H9 (cell line): ENCODE results near the gene LSM2. TPM values are rescaled to one million over a fixed set of nuclear protein-coding genes. Genes with fewer than 3 reads are reported as not detected.

Experiments
- DNase-seq: peaks from one replicate; pipeline ENCODE4 v3.0.0-alpha.2; 2017
- H2AFZ ChIP-seq: one replicate; pipeline ENCODE4 v1.6.1; 2013; ENCODE audit warnings: mild to moderate bottlenecking, low read length, control low read depth, moderate library complexity
- H2AK5ac ChIP-seq: 2 replicates; pipeline ENCODE4 v1.6.1; 2013; ENCODE audit warnings: low read length, control low read depth, mixed read lengths; ENCODE audit not compliant: insufficient read length
- H2BK120ac ChIP-seq: one replicate; pipeline ENCODE4 v1.6.1; 2013; ENCODE audit warnings: low read depth, mild to moderate bottlenecking, low read length, control low read depth, inconsistent platforms; ENCODE audit not compliant: poor library complexity, severe bottlenecking
- H2BK12ac ChIP-seq: 2 replicates; pipeline ENCODE4 v1.6.1; 2013; ENCODE audit warnings: low read length, control low read depth, mixed read lengths, low read depth; ENCODE audit not compliant: insufficient read length
- H2BK15ac ChIP-seq: 2 replicates; pipeline ENCODE4 v1.6.1; 2013; ENCODE audit warnings: low read depth, low read length, control low read depth
- H2BK20ac ChIP-seq: one replicate; pipeline ENCODE4 v1.6.1; 2013; ENCODE audit warnings: low read depth, mild to moderate bottlenecking, low read length, control low read depth, inconsistent platforms; ENCODE audit not compliant: poor library complexity, severe bottlenecking
- H2BK5ac ChIP-seq: 2 replicates; pipeline ENCODE4 v1.6.1; 2013; ENCODE audit warnings: low read length, control low read depth, mixed read lengths; ENCODE audit not compliant: insufficient read length
- H3K14ac ChIP-seq: 2 replicates; pipeline ENCODE4 v1.6.1; 2013; ENCODE audit warnings: low read length, control low read depth; ENCODE audit not compliant: insufficient read depth
- H3K18ac ChIP-seq: 2 replicates; pipeline ENCODE4 v1.6.1; 2013; ENCODE audit warnings: low read depth, mild to moderate bottlenecking, mixed read lengths, low read length, control low read depth; ENCODE audit not compliant: insufficient read length
- H3K23ac ChIP-seq: 2 replicates; pipeline ENCODE4 v1.6.1; 2013; ENCODE audit warnings: low read length, control low read depth, mixed read lengths, low read depth; ENCODE audit not compliant: insufficient read length
- H3K23me2 ChIP-seq: 2 replicates; pipeline ENCODE4 v1.6.1; 2013; ENCODE audit warnings: low read depth, mild to moderate bottlenecking, mixed read lengths, low read length, control low read depth; ENCODE audit not compliant: insufficient read length, poor library complexity, severe bottlenecking
- H3K27ac ChIP-seq: 2 replicates; pipeline ENCODE4 v1.5.1; 2013; ENCODE audit warnings: low read length, control low read depth, mixed read lengths, low read depth; ENCODE audit not compliant: insufficient read length
- H3K27me3 ChIP-seq: 2 replicates; pipeline ENCODE4 v1.6.1; 2013; ENCODE audit warnings: low read length, control low read depth, inconsistent platforms; ENCODE audit not compliant: insufficient read depth
- H3K4ac ChIP-seq: 2 replicates; pipeline ENCODE4 v1.6.1; 2013; ENCODE audit warnings: low read depth, mild to moderate bottlenecking, control low read depth, inconsistent platforms, low read length, moderate library complexity
- H3K4me1 ChIP-seq: 2 replicates; pipeline ENCODE4 v1.6.1; 2013; ENCODE audit warnings: low read length, control low read depth, inconsistent platforms; ENCODE audit not compliant: insufficient read depth
- H3K4me2 ChIP-seq: 2 replicates; pipeline ENCODE4 v1.6.1; 2013; ENCODE audit warnings: low read length, control low read depth, mixed read lengths; ENCODE audit not compliant: insufficient read length, insufficient read depth
- H3K56ac ChIP-seq: 2 replicates; pipeline ENCODE4 v1.6.1; 2013; ENCODE audit warnings: low read depth, mild to moderate bottlenecking, mixed read lengths, low read length, control low read depth; ENCODE audit not compliant: insufficient read length
- H3K79me1 ChIP-seq: 2 replicates; pipeline ENCODE4 v1.6.1; 2013; ENCODE audit warnings: low read depth, mild to moderate bottlenecking, moderate library complexity, low read length, control low read depth, inconsistent platforms; ENCODE audit not compliant: insufficient read depth, poor library complexity, severe bottlenecking
- H3K79me2 ChIP-seq: 2 replicates; pipeline ENCODE4 v1.6.1; 2013; ENCODE audit warnings: low read length, control low read depth, inconsistent platforms; ENCODE audit not compliant: insufficient read depth
- H3K9ac ChIP-seq: 2 replicates; pipeline ENCODE4 v1.6.1; 2013; ENCODE audit warnings: low read length, control low read depth, mixed read lengths; ENCODE audit not compliant: insufficient read length; ENCODE audit errors: extremely low read depth
- H3K9me3 ChIP-seq: one replicate; pipeline ENCODE4 v1.6.1; 2013; ENCODE audit warnings: low read depth, low read length, inconsistent platforms; ENCODE audit not compliant: control insufficient read depth
- H3T11ph ChIP-seq: one replicate; pipeline ENCODE4 v1.6.1; 2013; ENCODE audit warnings: mild to moderate bottlenecking, low read length, control low read depth, inconsistent platforms
- H4K20me1 ChIP-seq: one replicate; pipeline ENCODE4 v1.6.1; 2013; ENCODE audit not compliant: control insufficient read depth, insufficient read length, insufficient read depth
- H4K5ac ChIP-seq: 2 replicates; pipeline ENCODE4 v1.6.1; 2013; ENCODE audit warnings: low read depth, mild to moderate bottlenecking, mixed read lengths, low read length, control low read depth; ENCODE audit not compliant: insufficient read length
- H4K8ac ChIP-seq: replicated peaks from 2 replicates; pipeline ENCODE4 v1.6.1; 2013; ENCODE audit warnings: low read length, control low read depth, mixed read lengths, low read depth; ENCODE audit not compliant: insufficient read length
- H4K91ac ChIP-seq: 2 replicates; pipeline ENCODE4 v1.6.1; 2013; ENCODE audit warnings: low read depth, mild to moderate bottlenecking, moderate library complexity, mixed read lengths, low read length, control low read depth; ENCODE audit not compliant: insufficient read length
- H3K27ac Mint-ChIP-seq, 3 experiments: 2 replicates in 2 of 3; 3 replicates in 1 of 3; pipeline ENCODE4 v1.8.0; 2020 to 2021; ENCODE audit warnings: mixed read lengths in 3 of 3, mild to moderate bottlenecking in 1 of 3, moderate library complexity in 1 of 3
- H3K27me3 Mint-ChIP-seq: 2 replicates; pipeline ENCODE4 v1.8.0; 2021; ENCODE audit warnings: low read depth, mild to moderate bottlenecking, moderate library complexity, mixed read lengths
- H3K36me3 Mint-ChIP-seq, 3 experiments: 2 replicates in 2 of 3; 3 replicates in 1 of 3; pipeline ENCODE4 v1.8.0; 2020 to 2021; ENCODE audit warnings: low read depth in 3 of 3, mixed read lengths in 3 of 3; ENCODE audit not compliant: insufficient read depth in 1 of 3
- H3K4me1 Mint-ChIP-seq, 2 experiments: 2 replicates each; pipeline ENCODE4 v1.8.0; 2020; ENCODE audit warnings: mixed read lengths in 2 of 2
- H3K4me3 Mint-ChIP-seq, 2 experiments: 2 replicates in 1 of 2; 3 replicates in 1 of 2; pipeline ENCODE4 v1.8.0; 2020 to 2021; ENCODE audit warnings: mild to moderate bottlenecking in 2 of 2, mixed read lengths in 2 of 2, moderate library complexity in 1 of 2
- H3K9me3 Mint-ChIP-seq, 2 experiments: 2 replicates in 1 of 2; 3 replicates in 1 of 2; pipeline ENCODE4 v1.8.0; 2020; ENCODE audit warnings: mild to moderate bottlenecking in 2 of 2, mixed read lengths in 2 of 2, moderate library complexity in 1 of 2
- WGBS: extraction: QIAGEN DNeasy Blood & Tissue Kit; methylation state at CpG from one replicate; pipeline ENCODE4 v1.1.7; 2013; ENCODE audit warnings: missing lambda C conversion rate, low lambda C conversion rate, mixed read lengths; ENCODE audit not compliant: insufficient read length; ENCODE audit errors: extremely low coverage; 5-methylcytosine and 5-hydroxymethylcytosine counted together
- total RNA-seq: library from RNA; stranded (reverse); gene quantifications from 2 replicates; pipeline ENCODE4 v1.2.1, GENCODE V29; 2021
- TF ChIP-seq, protein P1 (sequence below): fragments of 200-600 bp; sonication (generic); conservative IDR thresholded peaks from 3 replicates; pipeline ENCODE4 v1.8.0; 2021; ENCODE audit warnings: antibody characterized with exemption, mild to moderate bottlenecking

The LSM2 gene
- total RNA-seq, 1 experiment from 2014 or later: 123 TPM

DNA sequence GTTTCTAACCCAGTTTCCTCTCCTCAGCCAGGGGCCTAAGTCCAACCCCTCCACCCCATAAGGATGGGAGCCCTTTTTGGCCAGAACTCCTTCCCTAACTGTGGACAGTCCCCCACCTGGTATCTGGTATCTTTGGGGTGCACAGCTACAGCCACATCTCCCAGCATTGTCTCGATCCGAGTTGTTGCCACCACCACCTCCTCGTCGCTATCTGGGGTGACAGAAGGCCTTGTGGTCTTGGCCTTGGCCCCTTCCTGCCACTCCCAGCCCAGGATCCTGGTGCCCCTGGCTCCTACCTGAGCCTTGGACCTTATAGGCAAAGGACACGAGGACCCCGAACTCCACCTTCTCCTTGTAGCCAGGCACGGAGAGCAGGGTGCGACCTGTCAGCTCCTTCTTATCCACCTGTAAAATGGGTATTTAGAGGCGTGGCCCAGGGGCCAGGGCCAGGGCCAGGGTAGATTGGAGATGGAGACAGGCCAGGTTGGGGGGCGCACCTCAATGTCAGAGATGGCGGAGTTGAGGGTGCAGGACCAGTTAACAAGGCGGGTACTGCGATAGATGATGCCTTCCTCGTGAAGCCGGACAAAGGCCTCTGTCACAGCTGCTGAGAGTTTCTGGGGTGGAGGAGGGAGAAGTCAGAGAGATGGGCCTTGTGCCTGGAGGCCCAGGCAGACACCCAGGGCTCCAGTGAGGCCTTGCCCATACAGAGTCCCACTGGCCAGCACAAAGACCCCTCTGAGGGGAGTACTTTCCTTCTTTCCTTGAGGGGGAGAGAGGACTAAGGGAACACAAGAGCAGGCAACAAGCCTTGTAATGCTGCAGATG lies 22.5 kb downstream of the LSM2 start:
- Histone ChIP-seq H4K8ac (no peak overlapping the region), H3K4me2 (no peak overlapping the region), H3K23ac (no peak overlapping the region), H2BK12ac (no peak overlapping the region), H4K20me1 (peaks cover 3% of the 10 kb centered on the region), H2AFZ (no peak overlapping the region), H2AK5ac (no peak overlapping the region), H3K14ac (no peak overlapping the region), H3K27me3 (no peaks in the 10 kb centered on the region), H3K4me1 (no peaks in the 10 kb centered on the region), H3K79me1 (no peaks in the 10 kb centered on the region), H3K9ac (no peak overlapping the region), H2BK5ac (no peak overlapping the region), H3K56ac (no peak overlapping the region), H3K9me3 (no peaks in the 10 kb centered on the region), H2BK20ac (no peak overlapping the region), H2BK120ac (no peak overlapping the region), H4K5ac (no peak overlapping the region), H2BK15ac (no peak overlapping the region), H3K4ac (no peak overlapping the region), H4K91ac (no peak overlapping the region), H3K79me2 (no peaks in the 10 kb centered on the region), H3K27ac (no peak overlapping the region), H3K18ac (no peak overlapping the region), H3K23me2 (no peaks in the 10 kb centered on the region), H3T11ph (no peak overlapping the region)
- WGBS: no CpG with 5 or more reads among the region's 15 CpGs
- no peak for DNase-seq
- H3K27me3 Mint-ChIP-seq: no peaks in the 10 kb centered on the region
- H3K4me3 Mint-ChIP-seq: no peak overlapping the region; a peak in 1 of 5 replicates
- peaks cover 37 to 74% (median 67%) of the 10 kb centered on the region in 3 experiments for H3K36me3 Mint-ChIP-seq
- no peaks in the 10 kb centered on the region for H3K4me1 Mint-ChIP-seq
- TF ChIP-seq, protein P1, sequence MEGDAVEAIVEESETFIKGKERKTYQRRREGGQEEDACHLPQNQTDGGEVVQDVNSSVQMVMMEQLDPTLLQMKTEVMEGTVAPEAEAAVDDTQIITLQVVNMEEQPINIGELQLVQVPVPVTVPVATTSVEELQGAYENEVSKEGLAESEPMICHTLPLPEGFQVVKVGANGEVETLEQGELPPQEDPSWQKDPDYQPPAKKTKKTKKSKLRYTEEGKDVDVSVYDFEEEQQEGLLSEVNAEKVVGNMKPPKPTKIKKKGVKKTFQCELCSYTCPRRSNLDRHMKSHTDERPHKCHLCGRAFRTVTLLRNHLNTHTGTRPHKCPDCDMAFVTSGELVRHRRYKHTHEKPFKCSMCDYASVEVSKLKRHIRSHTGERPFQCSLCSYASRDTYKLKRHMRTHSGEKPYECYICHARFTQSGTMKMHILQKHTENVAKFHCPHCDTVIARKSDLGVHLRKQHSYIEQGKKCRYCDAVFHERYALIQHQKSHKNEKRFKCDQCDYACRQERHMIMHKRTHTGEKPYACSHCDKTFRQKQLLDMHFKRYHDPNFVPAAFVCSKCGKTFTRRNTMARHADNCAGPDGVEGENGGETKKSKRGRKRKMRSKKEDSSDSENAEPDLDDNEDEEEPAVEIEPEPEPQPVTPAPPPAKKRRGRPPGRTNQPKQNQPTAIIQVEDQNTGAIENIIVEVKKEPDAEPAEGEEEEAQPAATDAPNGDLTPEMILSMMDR: no peak
- no peaks in the 10 kb centered on the region for H3K9me3 Mint-ChIP-seq
- no peak overlapping the region; a peak in 1 of 7 replicates for H3K27ac Mint-ChIP-seq
